ENCODE measurements around the gene NECTIN2. TPM values are rescaled to one million over a fixed set of nuclear protein-coding genes. Genes with fewer than 3 reads are reported as not detected.

NECTIN2 gene
- total RNA-seq, 1 donor from 2014 or later, result 264 TPM

DNA sequence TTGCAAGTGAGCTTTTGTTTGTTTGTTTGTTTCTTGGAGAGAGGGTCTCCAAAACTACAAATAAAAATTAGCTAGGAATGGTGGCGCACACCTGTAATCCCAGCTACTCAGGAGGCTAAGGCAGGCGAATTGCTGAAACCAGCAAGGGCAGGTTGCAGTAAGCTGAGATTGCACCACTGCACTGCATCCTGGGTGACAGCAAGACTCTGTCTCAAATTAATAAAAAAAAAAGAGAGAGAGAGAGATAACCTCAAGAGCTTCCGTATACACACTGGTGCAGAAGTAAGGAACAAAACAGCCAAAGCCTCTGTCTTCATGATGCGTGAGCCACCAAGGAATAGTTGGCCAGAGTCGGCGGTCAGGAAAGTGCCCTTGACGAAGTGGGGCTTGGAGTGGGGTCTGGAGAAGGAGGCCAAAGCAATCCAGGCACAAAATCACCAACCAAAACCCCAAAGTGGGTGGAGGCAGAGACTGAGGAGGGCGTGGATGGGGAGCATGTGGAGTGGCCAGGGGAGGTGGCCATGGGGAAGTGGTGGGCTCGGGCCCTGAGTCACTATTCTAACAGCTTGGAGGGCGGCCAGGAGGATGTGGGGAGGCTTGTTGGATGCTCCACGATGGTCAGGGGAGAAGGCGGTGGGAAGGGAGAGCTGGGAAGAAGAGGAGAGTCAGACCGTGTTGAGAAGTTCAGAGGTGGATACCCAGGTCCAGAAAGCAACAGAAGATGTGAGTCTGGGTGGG, 23.8 kb downstream of the NECTIN2 start:
- DNase-seq (ENCODE audit: low read depth), result no peak
- TF ChIP-seq, protein P1, sequence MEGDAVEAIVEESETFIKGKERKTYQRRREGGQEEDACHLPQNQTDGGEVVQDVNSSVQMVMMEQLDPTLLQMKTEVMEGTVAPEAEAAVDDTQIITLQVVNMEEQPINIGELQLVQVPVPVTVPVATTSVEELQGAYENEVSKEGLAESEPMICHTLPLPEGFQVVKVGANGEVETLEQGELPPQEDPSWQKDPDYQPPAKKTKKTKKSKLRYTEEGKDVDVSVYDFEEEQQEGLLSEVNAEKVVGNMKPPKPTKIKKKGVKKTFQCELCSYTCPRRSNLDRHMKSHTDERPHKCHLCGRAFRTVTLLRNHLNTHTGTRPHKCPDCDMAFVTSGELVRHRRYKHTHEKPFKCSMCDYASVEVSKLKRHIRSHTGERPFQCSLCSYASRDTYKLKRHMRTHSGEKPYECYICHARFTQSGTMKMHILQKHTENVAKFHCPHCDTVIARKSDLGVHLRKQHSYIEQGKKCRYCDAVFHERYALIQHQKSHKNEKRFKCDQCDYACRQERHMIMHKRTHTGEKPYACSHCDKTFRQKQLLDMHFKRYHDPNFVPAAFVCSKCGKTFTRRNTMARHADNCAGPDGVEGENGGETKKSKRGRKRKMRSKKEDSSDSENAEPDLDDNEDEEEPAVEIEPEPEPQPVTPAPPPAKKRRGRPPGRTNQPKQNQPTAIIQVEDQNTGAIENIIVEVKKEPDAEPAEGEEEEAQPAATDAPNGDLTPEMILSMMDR (conservative IDR thresholded peaks at IDR 0.05; ENCODE audit: low read depth, low read length), result no peak
- H3K4me3 ChIP-seq (ENCODE audit: low read depth, low read length), result no peak overlapping the region

- no peak overlapping the region for H3K4me3 ChIP-seq (ENCODE audit: low read depth, low read length)
- TF ChIP-seq, protein P1 (conservative IDR thresholded peaks at IDR 0.05; ENCODE audit: low read depth, low read length), result no peak
- DNase-seq (ENCODE audit: low read depth), result no peak
These were observed 25.7 kb downstream of the NECTIN2 start for GRCh38 chr19:44871809-44872208.

- TF ChIP-seq, protein P1 (conservative IDR thresholded peaks at IDR 0.05; ENCODE audit: low read depth, low read length), result no peak
- DNase-seq (ENCODE audit: low read depth), result no peak
- H3K4me3 ChIP-seq (ENCODE audit: low read depth, low read length), result no peak overlapping the region
These were observed 26.6 kb downstream of the NECTIN2 start for GRCh38 chr19:44872661-44873060.

DNA sequence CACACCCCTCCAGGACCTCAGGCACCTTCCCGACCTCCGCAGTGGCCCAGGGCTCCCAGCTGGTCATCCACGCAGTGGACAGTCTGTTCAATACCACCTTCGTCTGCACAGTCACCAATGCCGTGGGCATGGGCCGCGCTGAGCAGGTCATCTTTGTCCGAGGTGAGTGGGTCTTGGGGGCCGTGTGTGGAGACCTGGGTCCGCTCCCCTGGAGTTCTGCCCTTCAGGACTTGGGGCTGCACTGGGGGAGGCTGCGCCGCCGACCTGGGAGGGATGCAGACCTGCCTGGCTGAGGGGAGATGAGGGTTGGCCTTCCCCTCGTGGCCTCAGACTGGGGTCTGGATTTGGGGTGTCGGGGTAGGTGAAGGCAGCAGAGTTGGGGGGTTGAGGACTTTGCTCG, 28.2 kb downstream of the NECTIN2 start:
- no peak for DNase-seq (ENCODE audit: low read depth)
- TF ChIP-seq, protein P1 (conservative IDR thresholded peaks at IDR 0.05; ENCODE audit: low read depth, low read length), result no peak
- no peak overlapping the region for H3K4me3 ChIP-seq (ENCODE audit: low read depth, low read length)

- TF ChIP-seq, protein P1 (conservative IDR thresholded peaks at IDR 0.05; ENCODE audit: low read depth, low read length), result no peak
- no peak for DNase-seq (ENCODE audit: low read depth)
- H3K4me3 ChIP-seq (ENCODE audit: low read depth, low read length), result no peak overlapping the region
These were observed 29.8 kb downstream of the NECTIN2 start for GRCh38 chr19:44875666-44876451.

- no peak overlapping the region for H3K4me3 ChIP-seq (ENCODE audit: low read depth, low read length)
- TF ChIP-seq, protein P1 (conservative IDR thresholded peaks at IDR 0.05; ENCODE audit: low read depth, low read length), result no peak
- no peak for DNase-seq (ENCODE audit: low read depth)
These were observed 30.9 kb downstream of the NECTIN2 start for GRCh38 chr19:44876930-44877535.

Measured in epithelial cell of proximal tubule (primary cell).